Measurements from ENCODE around the gene FADS2.

Gene FADS2

DNA sequence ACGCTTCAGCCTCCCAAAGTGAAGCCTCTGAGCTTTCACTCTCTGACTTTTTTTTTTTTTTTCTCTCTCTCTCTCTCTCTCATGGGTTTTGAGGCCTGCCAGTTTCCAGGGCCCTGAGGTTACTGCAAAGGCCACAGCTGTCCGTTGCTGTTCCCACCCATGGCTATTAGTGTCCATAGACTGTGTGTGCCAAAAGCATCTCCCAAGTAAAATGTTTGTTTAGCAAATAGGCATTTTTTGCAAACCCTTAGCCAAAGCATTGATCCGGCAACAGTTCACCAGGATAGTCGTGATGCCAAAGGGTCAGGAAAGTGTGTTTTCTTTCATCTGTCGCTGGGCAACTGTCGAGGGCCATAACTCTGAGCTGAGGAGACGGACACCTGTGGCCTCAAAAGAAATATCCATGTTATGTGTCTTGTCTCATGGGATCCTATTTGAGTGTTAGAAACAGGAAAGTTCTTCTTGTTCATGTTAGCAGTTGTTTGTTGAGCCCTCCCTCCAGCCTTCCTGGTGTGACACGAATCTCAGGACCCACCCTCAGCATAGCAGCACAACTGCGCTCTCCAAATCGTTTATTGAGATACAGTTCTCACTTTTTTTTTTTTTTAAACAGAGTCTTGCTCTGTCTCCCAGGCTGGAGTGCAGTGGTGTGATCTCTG lies 18.4 kb downstream of the FADS2 start:
- DNase-seq (ENCODE audit: low spot score) = no peak

DNA sequence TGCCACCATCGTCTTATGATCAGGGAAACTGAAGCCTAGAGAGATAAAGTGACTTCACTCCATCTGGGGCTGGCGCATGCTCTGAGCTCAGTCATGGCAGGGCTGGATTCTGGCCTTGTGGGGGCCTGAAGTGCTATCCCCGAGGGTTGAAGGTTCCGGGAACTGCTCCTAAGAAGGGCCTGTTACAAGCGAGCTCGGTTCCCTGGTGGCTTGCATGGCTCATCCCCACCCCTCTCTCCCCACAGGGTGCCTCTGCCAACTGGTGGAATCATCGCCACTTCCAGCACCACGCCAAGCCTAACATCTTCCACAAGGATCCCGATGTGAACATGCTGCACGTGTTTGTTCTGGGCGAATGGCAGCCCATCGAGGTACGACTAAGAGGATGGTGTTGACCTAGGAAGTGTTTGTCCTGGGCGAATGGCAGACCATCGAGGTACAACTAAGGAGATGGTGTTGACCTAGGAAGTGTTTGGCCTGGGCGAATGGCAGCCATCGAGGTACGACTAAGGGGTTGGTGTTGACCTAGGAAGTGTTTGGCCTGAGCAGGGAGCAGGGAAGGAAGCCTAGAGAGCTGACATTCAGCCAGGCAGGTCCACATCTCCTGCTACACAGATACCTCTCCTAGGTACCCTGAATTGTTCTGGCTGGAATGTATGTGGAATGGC lies 19.9 kb downstream of the FADS2 start:
- no peak for DNase-seq (ENCODE audit: low spot score)

DNA sequence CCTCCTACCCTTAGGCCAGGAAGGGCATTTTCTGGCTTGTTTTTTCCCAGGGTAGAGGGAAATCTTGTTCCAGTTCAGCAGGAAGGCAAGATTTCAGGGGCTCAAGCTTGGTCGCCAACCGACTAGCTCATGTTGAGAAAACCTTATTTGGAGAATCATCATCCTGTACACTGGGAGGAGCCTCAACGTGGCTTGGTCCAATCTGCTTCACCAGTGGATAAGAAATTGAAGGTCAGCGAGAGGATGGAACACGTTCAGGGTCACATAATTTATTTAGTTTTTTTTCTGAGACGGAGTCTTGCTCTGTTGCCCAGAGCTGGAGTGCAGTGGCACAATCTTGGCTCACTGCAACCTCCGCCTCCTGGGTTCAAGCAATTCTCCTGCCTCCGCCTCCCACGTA lies 20.5 kb downstream of the FADS2 start:
- DNase-seq (ENCODE audit: low spot score) = no peak

DNA sequence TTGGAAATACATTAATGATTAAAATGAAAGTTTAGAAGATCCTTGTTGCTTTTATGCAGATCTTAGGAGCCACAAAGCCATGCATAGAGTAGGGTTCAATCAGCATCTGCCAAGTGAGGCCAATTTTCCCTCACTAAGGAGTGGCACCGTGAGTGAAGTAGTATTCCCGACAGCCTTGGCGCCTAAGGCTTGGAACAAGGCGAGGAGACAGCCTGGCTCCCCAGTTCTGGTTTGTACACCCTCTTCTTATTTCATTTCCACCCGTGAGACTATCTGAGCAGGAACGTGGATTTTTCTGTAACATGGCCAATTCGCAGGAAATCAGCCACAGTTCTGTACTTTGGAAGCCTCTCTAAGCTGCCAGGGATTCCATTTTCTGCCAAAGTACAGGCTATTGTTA lies 22.6 kb downstream of the FADS2 start:
- DNase-seq (ENCODE audit: low spot score) = no peak

DNA sequence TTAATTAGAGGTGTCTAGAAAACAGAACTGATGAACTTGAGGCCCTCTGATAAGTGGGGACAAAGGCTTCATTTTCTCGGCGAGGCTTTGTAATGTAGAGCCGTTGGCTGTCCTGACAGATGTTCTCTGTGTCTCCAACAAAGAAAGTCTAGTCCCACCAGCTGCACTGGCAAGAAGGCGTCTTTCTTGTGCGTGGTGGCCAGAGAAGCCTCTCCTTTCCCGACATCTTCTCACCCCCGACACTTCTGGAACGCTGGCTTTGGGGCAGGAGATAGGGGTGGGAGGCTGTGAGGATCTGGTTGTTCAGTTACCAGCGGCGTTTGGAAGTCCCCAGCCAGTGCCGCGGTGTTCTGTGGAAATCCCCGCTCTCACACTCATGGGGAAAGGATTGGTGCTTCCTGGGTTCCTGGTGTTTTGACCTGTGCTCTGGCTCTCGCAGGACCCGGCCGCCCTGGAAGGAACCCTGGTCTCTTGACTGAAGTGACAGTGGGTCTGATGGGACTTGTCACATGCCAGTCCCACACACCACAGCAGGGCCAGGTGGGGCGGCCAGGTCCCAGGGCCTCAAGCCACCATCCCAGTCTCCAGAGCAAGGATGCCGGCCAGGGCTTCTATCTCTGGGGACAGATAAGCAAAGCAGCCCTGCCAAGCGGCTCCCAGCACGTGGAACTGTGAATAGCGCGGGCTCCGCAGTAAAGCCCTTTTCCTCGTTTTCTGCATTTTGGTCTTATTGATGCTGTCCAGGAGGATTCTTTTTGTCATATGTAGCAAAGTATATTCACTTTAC lies 23.2 kb downstream of the FADS2 start:
- DNase-seq (ENCODE audit: low spot score) = peak; percentile 11

DNA sequence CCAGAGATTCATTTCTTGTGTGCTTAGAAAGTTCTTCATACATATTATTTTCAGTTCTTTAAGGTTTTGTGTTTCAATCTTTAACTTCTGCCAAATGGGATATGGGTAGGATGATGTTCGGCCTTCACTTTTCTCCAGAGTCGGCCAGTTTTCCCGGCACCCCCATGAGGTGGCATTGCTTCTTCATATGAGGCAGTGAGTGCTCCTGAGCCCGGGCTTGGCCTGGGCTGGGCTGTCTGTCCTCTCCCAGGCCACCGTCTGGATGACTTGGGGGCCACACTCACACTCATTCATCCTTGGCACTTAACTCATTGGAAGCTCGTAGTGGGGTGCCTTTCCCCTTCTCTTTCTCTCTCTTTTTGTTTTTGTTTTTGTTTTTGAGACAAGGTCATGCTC lies 23.8 kb downstream of the FADS2 start:
- DNase-seq (ENCODE audit: low spot score) = no peak

DNA sequence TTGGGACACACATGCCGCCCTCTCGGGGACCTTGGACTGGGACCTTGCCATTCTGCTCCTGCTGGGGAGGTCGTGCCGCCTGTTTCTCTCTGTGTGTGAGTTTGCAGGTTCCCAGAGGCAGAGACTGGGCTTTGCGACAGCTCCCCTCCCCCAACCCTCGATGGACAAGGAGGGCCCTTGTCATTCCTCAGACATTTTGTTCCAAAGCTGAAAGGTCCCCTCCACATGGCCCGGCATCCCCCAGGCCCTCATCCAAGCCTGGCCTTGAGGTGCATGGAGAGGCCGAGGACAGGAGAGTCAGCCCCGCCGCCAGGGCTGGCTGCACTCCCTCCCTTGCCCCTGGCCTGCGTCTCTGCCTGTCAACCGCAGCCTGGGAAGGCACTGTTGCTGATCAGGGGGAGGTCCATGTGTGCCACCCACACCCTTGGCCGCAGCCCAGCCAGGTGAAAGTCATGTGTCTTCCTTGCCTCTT lies 25.6 kb downstream of the FADS2 start:
- DNase-seq (ENCODE audit: low spot score) = no peak

DNA sequence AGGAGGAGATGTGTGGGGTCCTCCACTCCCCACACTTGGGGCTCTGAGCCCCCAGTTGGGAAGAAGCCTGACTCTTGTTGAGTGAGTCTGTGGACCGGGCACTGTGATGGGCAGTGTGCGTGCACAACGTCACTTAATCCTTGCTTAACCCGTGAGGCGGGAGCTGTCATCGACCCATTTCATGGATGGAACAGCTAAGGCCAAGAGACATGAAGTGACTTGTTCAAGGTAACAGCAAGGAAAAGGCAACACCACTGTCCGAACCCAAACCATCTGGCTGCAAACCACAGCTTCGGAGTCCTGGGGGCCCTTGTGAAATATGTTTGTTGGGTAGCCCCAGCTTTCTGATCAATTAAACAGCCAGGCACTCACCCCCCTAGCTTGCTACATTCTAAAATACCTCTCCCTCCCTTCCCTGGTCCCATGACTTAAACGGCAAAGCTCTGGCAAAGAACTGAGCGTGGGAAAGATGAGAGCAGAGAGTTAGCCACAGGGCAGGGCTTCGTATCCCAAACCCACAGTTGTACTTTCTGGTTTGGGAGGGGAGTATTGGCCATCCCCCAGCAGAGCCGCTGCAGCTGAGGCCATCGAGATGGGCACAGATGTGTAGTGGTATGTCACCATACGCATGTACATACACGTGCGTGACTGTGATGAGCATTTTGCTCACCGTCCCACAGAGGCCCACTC lies 26.3 kb downstream of the FADS2 start:
- no peak for DNase-seq (ENCODE audit: low spot score)

DNA sequence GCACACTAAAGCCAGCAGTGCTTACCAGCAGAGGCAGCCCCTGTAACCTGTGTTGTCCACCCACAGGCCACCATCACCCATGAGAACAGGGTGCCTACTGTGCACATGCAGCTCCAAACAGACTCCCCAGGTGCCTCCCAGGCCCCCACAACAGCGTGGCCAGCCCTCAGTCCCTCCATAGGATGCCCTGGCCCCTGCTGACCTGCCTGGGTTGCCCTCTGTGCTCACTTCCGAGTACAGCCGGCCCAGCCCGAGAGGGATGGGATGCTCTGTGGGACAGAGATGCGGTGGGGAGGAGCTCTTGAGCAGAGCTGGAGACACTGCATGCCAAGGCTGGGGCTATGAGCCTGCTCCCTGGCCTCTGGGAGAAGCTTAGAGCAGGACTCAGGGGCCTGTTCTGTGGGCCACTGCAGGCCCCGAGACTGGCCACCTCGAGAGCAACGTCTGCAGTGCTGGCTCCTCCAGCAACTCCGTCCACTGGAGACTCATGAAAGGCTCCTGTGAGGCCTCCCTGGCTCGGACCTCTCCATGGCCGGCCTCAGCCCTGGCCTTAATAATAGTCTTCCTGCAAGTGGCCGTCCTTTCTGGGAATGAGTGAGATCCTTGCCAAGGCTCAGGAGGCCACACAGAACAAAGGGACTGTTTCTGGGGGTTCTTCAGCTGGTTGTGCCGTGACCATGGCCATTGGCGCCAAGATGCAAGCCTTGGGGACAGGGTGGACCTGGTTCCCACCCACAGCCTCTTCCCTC lies 27.0 kb downstream of the FADS2 start:
- DNase-seq (ENCODE audit: low spot score) = no peak

DNA sequence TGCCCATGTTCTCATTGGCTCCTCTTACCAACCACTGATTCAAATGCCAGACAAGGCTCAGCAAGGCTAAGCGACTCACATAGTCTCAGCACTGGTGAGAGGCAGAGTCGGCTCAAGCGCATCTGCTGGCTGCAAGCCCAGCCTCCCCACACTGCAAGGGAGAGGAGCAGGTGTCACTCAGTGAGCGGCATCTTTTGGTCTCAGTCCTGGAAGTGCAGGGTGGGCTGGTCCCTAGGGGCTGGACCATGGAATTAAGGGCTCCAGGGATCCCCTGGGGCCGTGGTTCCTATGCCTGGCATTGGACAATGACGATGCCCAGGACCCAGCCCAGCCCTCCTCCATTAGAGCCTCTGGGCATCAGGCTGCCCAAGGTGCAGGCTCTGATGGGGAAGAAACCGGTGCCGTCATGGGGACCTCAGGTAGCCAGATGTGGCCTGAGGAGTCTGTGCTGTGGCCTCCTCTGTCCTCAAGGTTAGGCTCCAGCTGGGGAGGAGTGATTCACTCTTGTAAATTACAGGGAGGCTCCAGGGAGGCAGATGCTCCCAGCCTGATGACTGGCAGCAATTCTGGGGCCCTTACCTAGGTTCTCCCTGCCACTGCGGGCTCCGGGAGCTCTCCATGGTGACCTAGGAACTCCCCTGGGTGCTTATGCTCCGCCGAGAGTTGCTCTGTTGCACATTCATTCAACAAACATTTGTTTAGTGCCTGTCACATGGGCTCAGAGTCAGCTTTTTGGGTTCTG lies 28.0 kb downstream of the FADS2 start:
- DNase-seq (ENCODE audit: low spot score) = peak; percentile 46

DNA sequence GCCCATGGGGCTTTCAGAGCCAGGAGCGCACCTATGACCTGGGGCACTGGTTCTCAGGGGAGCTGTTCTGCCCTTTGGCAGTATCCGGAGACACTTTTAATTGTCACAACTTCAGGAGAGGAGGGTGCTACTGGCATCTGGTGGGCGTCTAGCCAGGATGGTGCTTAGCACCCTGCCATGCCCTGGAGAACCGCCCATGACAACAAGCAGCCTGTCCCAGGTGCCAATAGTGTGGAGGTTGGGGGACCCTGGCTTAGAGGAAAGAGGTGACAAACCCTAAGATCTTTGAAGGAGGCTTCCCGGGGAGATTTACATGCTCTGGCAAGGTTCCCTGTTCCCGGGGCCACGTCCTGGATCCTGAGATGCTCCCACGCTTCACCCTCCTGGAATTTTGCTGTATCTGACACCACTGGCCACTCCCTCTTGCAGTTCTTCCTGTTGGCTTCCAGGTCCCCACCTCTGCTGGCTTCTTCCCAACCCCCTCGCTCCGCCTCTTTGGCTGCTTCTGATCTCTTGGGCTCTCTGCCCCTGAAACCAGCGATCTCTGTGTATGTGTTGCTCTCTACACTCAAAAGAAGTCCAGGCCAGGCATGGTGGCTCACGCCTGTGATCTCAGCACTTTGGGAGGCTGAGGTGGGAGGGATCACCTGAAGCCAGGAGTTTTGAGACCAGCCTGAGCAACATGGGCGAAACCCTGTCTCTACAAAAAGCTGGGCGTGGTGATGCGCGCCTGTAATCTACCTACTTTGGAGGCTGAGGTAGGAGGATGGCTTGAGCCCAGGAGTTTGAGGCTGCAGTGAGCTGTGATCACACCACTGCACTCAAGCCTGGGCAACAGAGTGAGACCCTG lies 32.2 kb downstream of the FADS2 start:
- DNase-seq (ENCODE audit: low spot score) = peak; percentile 25

DNA sequence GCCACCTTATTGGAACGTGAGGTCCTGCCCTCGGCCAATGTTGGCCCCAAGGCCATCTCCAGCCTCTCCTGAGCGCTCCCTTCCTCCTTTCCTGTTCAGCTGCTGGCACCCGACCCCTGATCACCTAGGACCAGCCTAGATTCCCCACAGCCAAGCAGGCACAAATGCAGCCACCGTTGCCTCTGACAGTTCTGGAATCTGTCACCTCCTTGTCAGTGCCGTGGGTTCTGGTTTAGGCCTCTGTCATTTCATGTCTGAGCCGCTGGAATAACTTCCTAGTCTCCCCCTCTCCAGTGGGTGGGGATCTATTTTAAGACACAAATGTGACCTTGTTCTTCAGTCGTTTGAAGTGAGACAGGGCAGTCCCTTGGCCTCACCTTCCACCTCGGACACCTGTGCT lies 33.5 kb downstream of the FADS2 start:
- DNase-seq (ENCODE audit: low spot score) = no peak

DNA sequence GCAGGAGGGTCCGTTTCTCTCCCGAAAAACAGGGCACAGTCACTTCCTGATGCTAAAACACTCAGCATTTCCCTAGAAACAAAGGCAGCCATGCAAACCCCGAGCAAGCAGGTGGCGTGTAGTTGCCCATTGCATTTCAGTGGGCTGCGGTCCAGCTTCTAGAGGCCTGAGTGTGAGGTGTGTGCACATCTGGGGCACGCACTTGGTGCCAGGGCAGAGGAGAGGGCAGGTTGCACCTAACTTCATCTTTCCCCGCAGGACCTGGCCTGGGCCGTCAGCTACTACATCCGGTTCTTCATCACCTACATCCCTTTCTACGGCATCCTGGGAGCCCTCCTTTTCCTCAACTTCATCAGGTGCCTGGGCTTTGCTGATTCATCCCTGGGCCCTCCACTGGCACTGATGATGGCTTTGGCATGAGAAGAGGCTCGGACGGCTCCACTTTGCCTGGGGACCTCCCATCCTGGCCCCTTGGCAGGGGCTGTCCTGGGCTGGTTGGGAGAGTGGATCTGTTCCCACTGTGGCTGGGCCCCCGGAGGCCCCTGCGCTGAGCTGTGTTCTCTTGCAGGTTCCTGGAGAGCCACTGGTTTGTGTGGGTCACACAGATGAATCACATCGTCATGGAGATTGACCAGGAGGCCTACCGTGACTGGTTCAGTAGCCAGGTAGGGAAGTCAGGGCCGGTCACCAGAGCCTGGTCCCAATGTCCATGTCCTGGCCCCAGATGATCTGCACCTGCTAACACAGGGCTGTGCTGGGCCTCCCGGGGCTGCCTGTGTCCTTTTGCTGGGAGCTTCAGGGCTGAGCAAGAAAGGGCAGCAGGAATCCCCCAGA lies 34.8 kb downstream of the FADS2 start:
- DNase-seq (ENCODE audit: low spot score) = peak; percentile 59

DNA sequence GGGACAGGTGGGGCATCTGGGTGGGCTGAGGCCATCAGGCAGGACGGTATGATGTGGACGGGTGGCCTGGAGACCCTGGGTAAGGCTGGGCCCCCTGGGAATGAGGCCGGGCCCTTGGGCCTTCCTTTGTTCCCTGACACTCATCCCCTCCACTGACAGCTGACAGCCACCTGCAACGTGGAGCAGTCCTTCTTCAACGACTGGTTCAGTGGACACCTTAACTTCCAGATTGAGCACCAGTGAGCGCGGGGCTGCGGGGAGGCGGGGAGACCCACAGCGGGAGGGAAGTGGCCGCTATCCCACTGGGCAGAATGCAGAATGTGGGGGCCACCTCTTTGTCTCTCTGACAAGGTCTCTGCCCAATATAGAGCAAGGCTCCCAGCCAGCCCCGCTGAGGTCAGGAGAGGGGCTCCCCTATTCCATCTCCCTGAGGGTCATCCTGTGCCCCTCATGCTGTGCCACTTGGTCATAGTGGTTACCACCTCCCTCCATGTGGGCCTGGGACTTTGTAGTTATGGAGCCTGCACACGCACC lies 35.5 kb downstream of the FADS2 start:
- no peak for DNase-seq (ENCODE audit: low spot score)

DNA sequence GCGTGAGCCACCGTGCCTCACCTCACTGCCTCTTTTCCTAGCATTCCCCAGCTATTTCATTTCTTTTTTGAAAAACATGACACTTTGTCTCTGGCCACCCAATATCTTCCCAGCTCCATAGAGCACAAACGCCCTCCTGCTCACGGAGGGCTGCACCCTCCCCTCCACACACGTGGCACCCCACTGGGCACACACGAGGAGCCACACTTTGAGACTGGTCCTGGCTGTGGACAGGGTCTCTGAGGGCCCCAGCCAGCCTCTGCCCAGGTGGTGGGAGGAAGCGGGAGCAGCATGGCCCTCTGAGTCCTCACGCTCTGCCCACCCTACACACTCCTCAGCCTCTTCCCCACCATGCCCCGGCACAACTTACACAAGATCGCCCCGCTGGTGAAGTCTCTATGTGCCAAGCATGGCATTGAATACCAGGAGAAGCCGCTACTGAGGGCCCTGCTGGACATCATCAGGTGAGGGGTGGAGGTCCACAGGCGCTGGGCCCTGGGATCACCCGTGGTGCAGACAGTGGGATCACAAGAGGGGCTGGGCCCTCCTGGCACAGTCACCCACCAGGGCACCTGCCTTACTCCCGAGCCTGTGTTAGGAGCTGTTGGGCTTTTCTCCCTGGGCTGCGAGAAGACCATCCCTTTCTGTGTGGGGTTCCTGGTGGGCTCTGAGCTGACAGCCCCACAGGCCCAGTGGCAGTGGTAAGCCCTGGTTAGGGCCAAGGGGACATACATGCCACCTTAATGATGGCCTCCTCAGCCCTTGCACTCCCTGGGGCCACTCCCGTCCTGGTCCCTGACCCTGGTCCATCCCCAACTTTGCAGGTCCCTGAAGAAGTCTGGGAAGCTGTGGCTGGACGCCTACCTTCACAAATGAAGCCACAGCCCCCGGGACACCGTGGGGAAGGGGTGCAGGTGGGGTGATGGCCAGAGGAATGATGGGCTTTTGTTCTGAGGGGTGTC lies 37.0 kb downstream of the FADS2 start:
- no peak for DNase-seq (ENCODE audit: low spot score)

DNA sequence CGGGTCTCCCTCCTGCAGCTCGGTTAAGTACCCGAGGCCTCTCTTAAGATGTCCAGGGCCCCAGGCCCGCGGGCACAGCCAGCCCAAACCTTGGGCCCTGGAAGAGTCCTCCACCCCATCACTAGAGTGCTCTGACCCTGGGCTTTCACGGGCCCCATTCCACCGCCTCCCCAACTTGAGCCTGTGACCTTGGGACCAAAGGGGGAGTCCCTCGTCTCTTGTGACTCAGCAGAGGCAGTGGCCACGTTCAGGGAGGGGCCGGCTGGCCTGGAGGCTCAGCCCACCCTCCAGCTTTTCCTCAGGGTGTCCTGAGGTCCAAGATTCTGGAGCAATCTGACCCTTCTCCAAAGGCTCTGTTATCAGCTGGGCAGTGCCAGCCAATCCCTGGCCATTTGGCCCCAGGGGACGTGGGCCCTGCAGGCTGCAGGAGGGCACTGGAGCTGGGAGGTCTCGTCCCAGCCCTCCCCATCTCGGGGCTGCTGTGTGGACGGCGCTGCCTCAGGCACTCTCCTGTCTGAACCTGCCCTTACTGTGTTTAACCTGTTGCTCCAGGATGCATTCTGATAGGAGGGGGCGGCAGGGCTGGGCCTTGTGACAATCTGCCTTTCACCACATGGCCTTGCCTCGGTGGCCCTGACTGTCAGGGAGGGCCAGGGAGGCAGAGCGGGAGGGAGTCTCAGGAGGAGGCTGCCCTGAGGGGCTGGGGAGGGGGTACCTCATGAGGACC lies 38.3 kb downstream of the FADS2 start:
- no peak for DNase-seq (ENCODE audit: low spot score)

DNA sequence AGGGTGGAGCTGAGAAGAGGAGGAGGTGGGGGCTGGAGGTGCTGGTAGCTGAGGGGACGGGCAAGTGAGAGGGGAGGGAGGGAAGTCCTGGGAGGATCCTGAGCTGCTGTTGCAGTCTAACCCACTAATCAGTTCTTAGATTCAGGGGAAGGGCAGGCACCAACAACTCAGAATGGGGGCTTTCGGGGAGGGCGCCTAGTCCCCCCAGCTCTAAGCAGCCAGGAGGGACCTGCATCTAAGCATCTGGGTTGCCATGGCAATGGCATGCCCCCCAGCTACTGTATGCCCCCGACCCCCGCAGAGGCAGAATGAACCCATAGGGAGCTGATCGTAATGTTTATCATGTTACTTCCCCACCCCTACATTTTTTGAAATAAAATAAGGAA lies 38.9 kb downstream of the FADS2 start:
- no peak for DNase-seq (ENCODE audit: low spot score)

Measured in kidney tubule cell (primary cell).